ENCODE data around the gene ZNF528. TPM values are rescaled to one million over a fixed set of nuclear protein-coding genes. Genes with fewer than 3 reads are reported as not detected.

Gene ZNF528
- 17.3 and 22.4 TPM in 2 replicates for total RNA-seq

- peak; percentile 71 for DNase-seq (ENCODE audit: low read depth)
- H3K4me3 ChIP-seq (ENCODE audit: low read depth, low read length) = peak within 1 kb of the TSS; percentile 89
Measured at GRCh38 chr19:52397310-52398080, at the start of gene ZNF528. ZNF528 (plus strand) TSS chr19:52397849; CDS start chr19:52402014, 4,165 bp downstream.

GRCh38 chr19:52351512-52351911, 46.1 kb upstream of the ZNF528 start:
- Histone ChIP-seq H3K27me3 (ENCODE audit: control insufficient read depth, insufficient read depth, low read length) (no peaks in the 10 kb centered on the region), H3K36me3 (ENCODE audit: control insufficient read depth, insufficient read depth, low read length) (no peaks in the 10 kb centered on the region), H3K4me3 (ENCODE audit: low read depth, low read length) (no peak overlapping the region)
- no peak for DNase-seq (ENCODE audit: low read depth)
- no peak for TF ChIP-seq CTCF (IDR thresholded peaks at IDR 0.05; ENCODE audit: insufficient read depth, low read length, poor library complexity, severe bottlenecking)

More at GRCh38 chr19:52397310-52398080, at the start of gene ZNF528:
- no peak for TF ChIP-seq CTCF (IDR thresholded peaks at IDR 0.05; ENCODE audit: insufficient read depth, low read length, poor library complexity, severe bottlenecking)
- Histone ChIP-seq H3K27me3 (ENCODE audit: control insufficient read depth, insufficient read depth, low read length) (no peaks in the 10 kb centered on the region), H3K36me3 (ENCODE audit: control insufficient read depth, insufficient read depth, low read length) (peaks cover 1% of the 10 kb centered on the region)

- Histone ChIP-seq H3K4me3 (ENCODE audit: low read depth, low read length) (no peak overlapping the region), H3K36me3 (ENCODE audit: control insufficient read depth, insufficient read depth, low read length) (no peaks in the 10 kb centered on the region), H3K27me3 (ENCODE audit: control insufficient read depth, insufficient read depth, low read length) (no peaks in the 10 kb centered on the region)
- TF ChIP-seq CTCF (IDR thresholded peaks at IDR 0.05; ENCODE audit: insufficient read depth, low read length, poor library complexity, severe bottlenecking) = no peak
- no peak for DNase-seq (ENCODE audit: low read depth)
Measured at GRCh38 chr19:52366414-52366824, 31.2 kb upstream of the ZNF528 start.

- Histone ChIP-seq H3K27me3 (ENCODE audit: control insufficient read depth, insufficient read depth, low read length) (no peaks in the 10 kb centered on the region), H3K4me3 (ENCODE audit: low read depth, low read length) (peak within 1 kb of the TSS; percentile 58), H3K36me3 (ENCODE audit: control insufficient read depth, insufficient read depth, low read length) (peaks cover 1% of the 10 kb centered on the region)
- peak; percentile 55 for DNase-seq (ENCODE audit: low read depth)
- TF ChIP-seq CTCF (IDR thresholded peaks at IDR 0.05; ENCODE audit: insufficient read depth, low read length, poor library complexity, severe bottlenecking) = no peak
Measured at GRCh38 chr19:52369559-52370340, 27.9 kb upstream of the ZNF528 start, which contains the start of gene ZNF880. ZNF880 (plus strand) TSS chr19:52369923; CDS start chr19:52369966, 43 bp downstream.

GRCh38 chr19:52370341-52370710, 27.3 kb upstream of the ZNF528 start:
- peak overlapping the region; percentile 58 for H3K4me3 ChIP-seq (ENCODE audit: low read depth, low read length)
- no peak for TF ChIP-seq CTCF (IDR thresholded peaks at IDR 0.05; ENCODE audit: insufficient read depth, low read length, poor library complexity, severe bottlenecking)
- peaks cover 1% of the 10 kb centered on the region for H3K36me3 ChIP-seq (ENCODE audit: control insufficient read depth, insufficient read depth, low read length)
- no peaks in the 10 kb centered on the region for H3K27me3 ChIP-seq (ENCODE audit: control insufficient read depth, insufficient read depth, low read length)
- no peak for DNase-seq (ENCODE audit: low read depth)
